HepG2 (cell line): ENCODE data around the gene FAM181A. TPM values are rescaled to one million over a fixed set of nuclear protein-coding genes. Genes with fewer than 3 reads are reported as not detected.
A peak's percentile ranks its signal among the peaks of the same experiment; 100 is the strongest.

Experiments used
- ARID2 ChIP-seq: sonication (generic); formaldehyde crosslinking; IDR thresholded peaks from 2 replicates; pipeline ENCODE4 v1.8.1; 2022; ENCODE audit warnings: mild to moderate bottlenecking, missing genetic modification reagents, borderline replicate concordance
- CREM ChIP-seq, 2 experiments: sonication (generic) in 1 of 2; formaldehyde crosslinking in 1 of 2; IDR thresholded peaks; 2 replicates each; pipeline versions ENCODE4 v1.4.0 to v1.6.1; 2016 to 2020; ENCODE audit warnings: antibody characterized with exemption in 1 of 2, mild to moderate bottlenecking in 1 of 2, missing genetic modification reagents in 1 of 2
- ESRRA ChIP-seq: sonication (generic); formaldehyde crosslinking; IDR thresholded peaks from 2 replicates; pipeline ENCODE4 v1.5.1; 2020; ENCODE audit warnings: mild to moderate bottlenecking, low read depth, missing genetic modification reagents
- ETV6 ChIP-seq: sonication (generic); formaldehyde crosslinking; conservative IDR thresholded peaks from 2 replicates; pipeline ENCODE4 v1.4.0; 2020; ENCODE audit warnings: missing genetic modification reagents
- HDAC1 ChIP-seq: sonication (generic); formaldehyde crosslinking; IDR thresholded peaks from 2 replicates; pipeline ENCODE4 v1.5.1; 2020; ENCODE audit warnings: mild to moderate bottlenecking, missing genetic modification reagents
- KDM5A ChIP-seq: fragments of 200-600 bp; sonication (generic); IDR thresholded peaks from 2 replicates; pipeline ENCODE4 v1.7.0; 2018; ENCODE audit warnings: antibody characterized with exemption, mild to moderate bottlenecking, low read length, borderline replicate concordance
- PCBP1 ChIP-seq: fragments of 200-400 bp; formaldehyde crosslinking; IDR thresholded peaks from 2 replicates; pipeline ENCODE4 v1.6.1; 2017; ENCODE audit warnings: mild to moderate bottlenecking, low read depth, low read length, borderline replicate concordance
- RBM22 ChIP-seq: fragments of 200-400 bp; formaldehyde crosslinking; optimal IDR thresholded peaks from 2 replicates; pipeline ENCODE3; 2017; ENCODE audit warnings: mild to moderate bottlenecking, low read length, moderate library complexity
- TARDBP ChIP-seq: sonication (generic); formaldehyde crosslinking; IDR thresholded peaks from 2 replicates; pipeline ENCODE4 v1.8.0; 2022; ENCODE audit warnings: mild to moderate bottlenecking, missing genetic modification reagents
- TBP ChIP-seq: sonication (generic); formaldehyde crosslinking; IDR thresholded peaks from 2 replicates; pipeline ENCODE4 v1.5.0; 2020; ENCODE audit warnings: missing genetic modification reagents
- ZBTB38 ChIP-seq: sonication (generic); formaldehyde crosslinking; IDR thresholded peaks from 2 replicates; pipeline ENCODE4 v1.5.1; 2020; ENCODE audit warnings: mild to moderate bottlenecking, missing genetic modification reagents
- ZBTB4 ChIP-seq: sonication (generic); formaldehyde crosslinking; IDR thresholded peaks from 2 replicates; pipeline ENCODE4 v1.4.0; 2020; ENCODE audit warnings: missing genetic modification reagents, mild to moderate bottlenecking, borderline replicate concordance
- ZFP37 ChIP-seq: sonication (generic); formaldehyde crosslinking; IDR thresholded peaks from 2 replicates; pipeline ENCODE4 v1.4.0; 2020; ENCODE audit warnings: missing genetic modification reagents, borderline replicate concordance
- ZNF253 ChIP-seq: sonication (generic); formaldehyde crosslinking; IDR thresholded peaks from 2 replicates; pipeline ENCODE4 v1.8.0; 2022; ENCODE audit warnings: mild to moderate bottlenecking, missing genetic modification reagents, borderline replicate concordance
- ZNF354B ChIP-seq: sonication (generic); formaldehyde crosslinking; IDR thresholded peaks from 2 replicates; pipeline ENCODE4 v1.8.0; 2022; ENCODE audit warnings: mild to moderate bottlenecking, missing genetic modification reagents
- ZNF431 ChIP-seq: sonication (generic); formaldehyde crosslinking; IDR thresholded peaks from 2 replicates; pipeline ENCODE4 v1.9.0; 2022; ENCODE audit warnings: missing genetic modification reagents, low read depth, mild to moderate bottlenecking, borderline replicate concordance
- ZNF446 ChIP-seq: sonication (generic); formaldehyde crosslinking; IDR thresholded peaks from 2 replicates; pipeline ENCODE4 v1.5.0; 2020; ENCODE audit warnings: mild to moderate bottlenecking, missing genetic modification reagents
- ZNF513 ChIP-seq: sonication (generic); formaldehyde crosslinking; conservative IDR thresholded peaks from 2 replicates; pipeline ENCODE4 v1.5.0; 2020; ENCODE audit warnings: missing genetic modification reagents
- ZNF530 ChIP-seq: sonication (generic); formaldehyde crosslinking; IDR thresholded peaks from 2 replicates; pipeline ENCODE4 v1.5.0; 2020; ENCODE audit warnings: low read depth, mild to moderate bottlenecking, missing genetic modification reagents
- ZNF598 ChIP-seq: sonication (generic); formaldehyde crosslinking; IDR thresholded peaks from 2 replicates; pipeline ENCODE4 v1.5.1; 2020; ENCODE audit warnings: mild to moderate bottlenecking, missing genetic modification reagents, borderline replicate concordance
- ZNF710 ChIP-seq: sonication (generic); formaldehyde crosslinking; IDR thresholded peaks from 2 replicates; pipeline ENCODE4 v1.5.0; 2020; ENCODE audit warnings: mild to moderate bottlenecking, missing genetic modification reagents, borderline replicate concordance
- ZNF772 ChIP-seq: sonication (generic); formaldehyde crosslinking; IDR thresholded peaks from 2 replicates; pipeline ENCODE4 v1.5.0; 2020; ENCODE audit warnings: mild to moderate bottlenecking, missing genetic modification reagents
- polyA plus RNA-seq, 8 experiments: library from polyadenylated mRNA; depleted of rRNA in 3 of 8; stranded (reverse) in 7 of 8; unstranded in 1 of 8; fragments of >200 nt; fragmentation: Illumina TruSeq in 4 of 8; extraction: Trizol in 4 of 8; gene quantifications; 2 replicates each; pipeline versions ENCODE4 v1.2.1 to v1.2.3, GENCODE V29; 2011 to 2016; ENCODE audit warnings: low read depth in 4 of 8, missing spikeins in 1 of 8, mixed read lengths in 1 of 8; ENCODE audit not compliant: insufficient read depth in 1 of 8
- total RNA-seq, 5 experiments: library from RNA; depleted of rRNA; stranded (reverse); fragments of >200 nt; fragmentation: Illumina TruSeq; extraction: Trizol; gene quantifications; 2 replicates each; pipeline ENCODE4 v1.2.3, GENCODE V29; 2016; ENCODE audit warnings: low read depth in 1 of 5

Gene FAM181A
- total and polyA plus RNA-seq, 2 of the 13 experiments (the other 11 are each of a cell fraction or from before 2014, with no cell fraction given) = 1.1 to 1.5 TPM

- TF ChIP-seq ZNF513 (CRISPR knock-in tag) (no peak), PCBP1 (no peak), ZNF253 (CRISPR knock-in tag) (0 out of 2 replicates have a peak, but pooled peaks have one; percentile 55), CREM (IDR thresholded peaks at IDR 0.05) (peak; percentile 67), CREM (CRISPR knock-in tag; IDR thresholded peaks at IDR 0.05) (no peak), HDAC1 (0 out of 2 replicates have a peak, but pooled peaks have one; percentile 53), TBP (no peak), ZNF354B (peak; percentile 91; the same call in 1 of the 2 replicates), RBM22 (no peak), ARID2 (CRISPR knock-in tag) (0 out of 2 replicates have a peak, but pooled peaks have one; percentile 34), ZNF530 (CRISPR knock-in tag) (no peak), TARDBP (CRISPR knock-in tag) (peak; percentile 75), KDM5A (no peak), ETV6 (CRISPR knock-in tag) (no peak), ZNF598 (CRISPR knock-in tag) (0 out of 2 replicates have a peak, but pooled peaks have one; percentile 51), ZNF710 (CRISPR knock-in tag) (peak; percentile 40; the same call in 1 of the 2 replicates), ZNF431 (CRISPR knock-in tag) (no peak; the same call in 1 of the 2 replicates), ZBTB38 (CRISPR knock-in tag) (peak; percentile 26; the same call in 1 of the 2 replicates), ZNF772 (CRISPR knock-in tag) (peak; percentile 86; the same call in 1 of the 2 replicates), ZNF446 (CRISPR knock-in tag) (no peak), ESRRA (CRISPR knock-in tag) (no peak), ZFP37 (CRISPR knock-in tag) (no peak), ZBTB4 (CRISPR knock-in tag) (peak; percentile 71; the same call in 1 of the 2 replicates)
Observed at GRCh38 chr14:93902619-93903307, 24.4 kb upstream of the FAM181A start (continued).
